GM12878 (cell line): Measurements from ENCODE around the gene SPTBN1. TPM values are rescaled to one million over a fixed set of nuclear protein-coding genes. Genes with fewer than 3 reads are reported as not detected.

ENCODE experiments used
- ATF7 ChIP-seq: fragments of 450-650 bp; IDR thresholded peaks from 2 replicates; pipeline ENCODE4 v1.6.1; 2016; ENCODE audit warnings: low read depth, mild to moderate bottlenecking
- BCL11A ChIP-seq: IDR thresholded peaks from 2 replicates; pipeline ENCODE4 v1.6.1; 2011; ENCODE audit warnings: low read depth, low read length
- CHD2 ChIP-seq: IDR thresholded peaks from 2 replicates; pipeline ENCODE4 v1.6.1; 2011; ENCODE audit warnings: low read depth, low read length, improper control_type of control experiment, borderline replicate concordance
- ELK1 ChIP-seq: IDR thresholded peaks from 2 replicates; pipeline ENCODE4 v1.6.1; 2012; ENCODE audit warnings: low read depth, low read length, improper control_type of control experiment
- EZH2 ChIP-seq: IDR thresholded peaks from 2 replicates; pipeline ENCODE4 v1.6.1; 2012; ENCODE audit warnings: low read depth, mild to moderate bottlenecking, control low read depth, inconsistent platforms, low read length, borderline replicate concordance; ENCODE audit not compliant: control insufficient read depth
- GABPA ChIP-seq: IDR thresholded peaks from 2 replicates; pipeline ENCODE4 v1.6.1; 2014; ENCODE audit warnings: antibody characterized with exemption, low read depth, mild to moderate bottlenecking, inconsistent platforms
- HDGF ChIP-seq: fragments of 450-650 bp; IDR thresholded peaks from 2 replicates; pipeline ENCODE4 v1.6.1; 2016; ENCODE audit warnings: antibody characterized with exemption
- MEF2B ChIP-seq: fragments of 450-650 bp; IDR thresholded peaks from 2 replicates; pipeline ENCODE4 v1.6.1; 2018; ENCODE audit warnings: mild to moderate bottlenecking, moderate library complexity; ENCODE audit not compliant: partially characterized antibody, poor library complexity, severe bottlenecking
- MYC ChIP-seq: IDR thresholded peaks from 2 replicates; pipeline ENCODE4 v1.6.1; 2011; ENCODE audit warnings: mild to moderate bottlenecking, low read length, moderate library complexity, inconsistent platforms; ENCODE audit not compliant: insufficient read depth, insufficient replicate concordance, insufficient read length, severe bottlenecking
- NFIC ChIP-seq: IDR thresholded peaks from 2 replicates; pipeline ENCODE4 v1.6.1; 2012; ENCODE audit warnings: low read depth, mild to moderate bottlenecking, inconsistent platforms, low read length, moderate library complexity
- NFYA ChIP-seq: IDR thresholded peaks from 2 replicates; pipeline ENCODE4 v1.6.1; 2011; ENCODE audit warnings: low read depth, mild to moderate bottlenecking, low read length, improper control_type of control experiment, borderline replicate concordance
- PAX8 ChIP-seq: fragments of 450-650 bp; IDR thresholded peaks from 2 replicates; pipeline ENCODE4 v1.6.1; 2017; ENCODE audit warnings: mild to moderate bottlenecking, moderate library complexity
- PKNOX1 ChIP-seq: fragments of 450-650 bp; IDR thresholded peaks from 2 replicates; pipeline ENCODE4 v1.6.1; 2016; ENCODE audit warnings: mild to moderate bottlenecking
- POLR2AphosphoS5 ChIP-seq: IDR thresholded peaks from 2 replicates; pipeline ENCODE4 v1.6.1; 2011; ENCODE audit warnings: mild to moderate bottlenecking, low read length, inconsistent platforms
- RUNX3 ChIP-seq: IDR thresholded peaks from 2 replicates; pipeline ENCODE4 v1.6.1; 2012; ENCODE audit warnings: low read length, inconsistent platforms
- SPI1 ChIP-seq: IDR thresholded peaks from 2 replicates; pipeline ENCODE4 v1.6.1; 2011; ENCODE audit warnings: low read depth, mild to moderate bottlenecking, low read length, moderate library complexity, borderline replicate concordance; ENCODE audit not compliant: insufficient read depth
- SREBF1 ChIP-seq: IDR thresholded peaks from 2 replicates; pipeline ENCODE4 v1.6.1; 2012; ENCODE audit warnings: mild to moderate bottlenecking, low read length
- TARDBP ChIP-seq: IDR thresholded peaks from 2 replicates; pipeline ENCODE4 v1.6.1; 2016; ENCODE audit warnings: borderline replicate concordance
- TBL1XR1 ChIP-seq: IDR thresholded peaks from 2 replicates; pipeline ENCODE4 v1.6.1; 2012; ENCODE audit warnings: low read depth, low read length, improper control_type of control experiment
- TCF7 ChIP-seq: IDR thresholded peaks from 2 replicates; pipeline ENCODE4 v1.6.1; 2014; ENCODE audit warnings: antibody characterized with exemption, borderline replicate concordance
- WRNIP1 ChIP-seq: IDR thresholded peaks from 2 replicates; pipeline ENCODE4 v1.6.1; 2011; ENCODE audit warnings: low read depth, low read length, improper control_type of control experiment, borderline replicate concordance
- ZNF207 ChIP-seq: fragments of 450-650 bp; IDR thresholded peaks from 2 replicates; pipeline ENCODE4 v1.6.1; 2014; ENCODE audit warnings: antibody characterized with exemption, mild to moderate bottlenecking, borderline replicate concordance
- ZNF24 ChIP-seq: fragments of 450-650 bp; IDR thresholded peaks from 2 replicates; pipeline ENCODE4 v1.6.1; 2017; ENCODE audit warnings: antibody characterized with exemption, mild to moderate bottlenecking
- ZNF622 ChIP-seq: fragments of 450-650 bp; IDR thresholded peaks from 2 replicates; pipeline ENCODE4 v1.6.1; 2017; ENCODE audit warnings: mild to moderate bottlenecking, inconsistent platforms
- polyA plus RNA-seq, 11 experiments: library from polyadenylated mRNA; depleted of rRNA in 4 of 11; unstranded in 6 of 11; stranded (reverse) in 5 of 11; fragments of >200 nt; fragmentation: Nextera tagmentation in 4 of 11; fragmentation: Illumina TruSeq in 1 of 11; extraction: Ambion mirVana in 4 of 11; extraction: Trizol in 1 of 11; gene quantifications; 1 replicate in 1 of 11; 2 replicates in 10 of 11; pipeline versions ENCODE4 v1.2.1 to v1.2.3, GENCODE V29; 2011 to 2016; ENCODE audit warnings: inconsistent platforms in 2 of 11, missing spikeins in 2 of 11, low read depth in 1 of 11
- total RNA-seq, 4 experiments: library from RNA; depleted of rRNA in 3 of 4; stranded (reverse); fragments of >200 nt in 3 of 4; fragmentation: Illumina TruSeq in 1 of 4; extraction: Trizol in 1 of 4; gene quantifications; 2 replicates each; pipeline versions ENCODE4 v1.2.1 to v1.2.3, GENCODE V29; 2013 to 2021
- TF ChIP-seq, protein P1 (sequence below): fragments of 450-650 bp; IDR thresholded peaks from 2 replicates; pipeline ENCODE4 v1.6.1; 2017; ENCODE audit warnings: mild to moderate bottlenecking, moderate library complexity
- TF ChIP-seq, protein P2 (sequence below): IDR thresholded peaks from 2 replicates; pipeline ENCODE4 v1.6.1; 2011; ENCODE audit warnings: mild to moderate bottlenecking, low read depth, low read length, moderate library complexity; ENCODE audit not compliant: insufficient replicate concordance

SPTBN1 gene
- total and polyA plus RNA-seq, 10 of the 15 experiments (the other 5 are each of a cell fraction or from before 2014, with no cell fraction given): 20.6 to 154 (median 76.7) TPM

DNA sequence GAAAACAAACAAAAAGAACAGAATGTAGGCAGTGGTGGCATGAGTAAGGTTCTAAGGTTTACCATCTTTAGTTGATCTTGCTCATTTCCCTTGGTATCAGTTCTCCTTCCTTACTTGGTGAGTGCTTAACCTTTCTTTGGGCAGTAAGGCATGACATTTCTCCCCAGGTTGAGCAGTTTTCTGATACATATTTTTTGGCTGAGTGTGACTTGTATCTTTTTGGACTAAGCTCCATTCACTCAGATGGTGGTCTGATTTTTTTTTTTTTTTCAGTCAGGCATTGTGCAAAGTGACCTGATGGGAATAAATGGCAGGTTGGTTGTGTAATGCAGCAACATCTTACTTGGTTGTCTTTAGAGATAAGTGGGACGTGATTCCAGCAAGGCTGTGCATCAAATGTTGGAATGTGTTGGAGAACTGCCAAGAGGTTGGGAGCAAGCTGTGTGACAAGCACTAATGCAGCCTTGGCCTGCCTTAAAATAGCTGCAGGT is 15.1 kb downstream of the SPTBN1 start (continued):
- TF ChIP-seq MEF2B (no peak), POLR2AphosphoS5 (no peak), TBL1XR1 (no peak), ZNF207 (no peak), HDGF (0 out of 2 replicates have a peak, but pooled peaks have one; percentile 24), ZNF622 (no peak), ZNF24 (no peak), GABPA (no peak), PAX8 (no peak), TCF7 (no peak), NFYA (no peak), TARDBP (no peak), MYC (no peak), SPI1 (peak; percentile 86), SREBF1 (no peak), ELK1 (no peak), RUNX3 (peak; percentile 44; the same call in 1 of the 2 replicates), PKNOX1 (no peak), EZH2 (no peak), WRNIP1 (no peak), NFIC (0 out of 2 replicates have a peak, but pooled peaks have one; percentile 14), CHD2 (no peak), ATF7 (no peak), BCL11A (peak; percentile 57)
- TF ChIP-seq, protein P1, sequence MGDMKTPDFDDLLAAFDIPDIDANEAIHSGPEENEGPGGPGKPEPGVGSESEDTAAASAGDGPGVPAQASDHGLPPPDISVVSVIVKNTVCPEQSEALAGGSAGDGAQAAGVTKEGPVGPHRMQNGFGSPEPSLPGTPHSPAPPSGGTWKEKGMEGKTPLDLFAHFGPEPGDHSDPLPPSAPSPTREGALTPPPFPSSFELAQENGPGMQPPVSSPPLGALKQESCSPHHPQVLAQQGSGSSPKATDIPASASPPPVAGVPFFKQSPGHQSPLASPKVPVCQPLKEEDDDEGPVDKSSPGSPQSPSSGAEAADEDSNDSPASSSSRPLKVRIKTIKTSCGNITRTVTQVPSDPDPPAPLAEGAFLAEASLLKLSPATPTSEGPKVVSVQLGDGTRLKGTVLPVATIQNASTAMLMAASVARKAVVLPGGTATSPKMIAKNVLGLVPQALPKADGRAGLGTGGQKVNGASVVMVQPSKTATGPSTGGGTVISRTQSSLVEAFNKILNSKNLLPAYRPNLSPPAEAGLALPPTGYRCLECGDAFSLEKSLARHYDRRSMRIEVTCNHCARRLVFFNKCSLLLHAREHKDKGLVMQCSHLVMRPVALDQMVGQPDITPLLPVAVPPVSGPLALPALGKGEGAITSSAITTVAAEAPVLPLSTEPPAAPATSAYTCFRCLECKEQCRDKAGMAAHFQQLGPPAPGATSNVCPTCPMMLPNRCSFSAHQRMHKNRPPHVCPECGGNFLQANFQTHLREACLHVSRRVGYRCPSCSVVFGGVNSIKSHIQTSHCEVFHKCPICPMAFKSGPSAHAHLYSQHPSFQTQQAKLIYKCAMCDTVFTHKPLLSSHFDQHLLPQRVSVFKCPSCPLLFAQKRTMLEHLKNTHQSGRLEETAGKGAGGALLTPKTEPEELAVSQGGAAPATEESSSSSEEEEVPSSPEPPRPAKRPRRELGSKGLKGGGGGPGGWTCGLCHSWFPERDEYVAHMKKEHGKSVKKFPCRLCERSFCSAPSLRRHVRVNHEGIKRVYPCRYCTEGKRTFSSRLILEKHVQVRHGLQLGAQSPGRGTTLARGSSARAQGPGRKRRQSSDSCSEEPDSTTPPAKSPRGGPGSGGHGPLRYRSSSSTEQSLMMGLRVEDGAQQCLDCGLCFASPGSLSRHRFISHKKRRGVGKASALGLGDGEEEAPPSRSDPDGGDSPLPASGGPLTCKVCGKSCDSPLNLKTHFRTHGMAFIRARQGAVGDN: no peak
- TF ChIP-seq, protein P2, sequence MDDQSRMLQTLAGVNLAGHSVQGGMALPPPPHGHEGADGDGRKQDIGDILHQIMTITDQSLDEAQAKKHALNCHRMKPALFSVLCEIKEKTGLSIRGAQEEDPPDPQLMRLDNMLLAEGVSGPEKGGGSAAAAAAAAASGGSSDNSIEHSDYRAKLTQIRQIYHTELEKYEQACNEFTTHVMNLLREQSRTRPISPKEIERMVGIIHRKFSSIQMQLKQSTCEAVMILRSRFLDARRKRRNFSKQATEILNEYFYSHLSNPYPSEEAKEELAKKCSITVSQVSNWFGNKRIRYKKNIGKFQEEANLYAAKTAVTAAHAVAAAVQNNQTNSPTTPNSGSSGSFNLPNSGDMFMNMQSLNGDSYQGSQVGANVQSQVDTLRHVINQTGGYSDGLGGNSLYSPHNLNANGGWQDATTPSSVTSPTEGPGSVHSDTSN: no peak
